HepG2 (cell line): ENCODE data around the gene SIK3. TPM values are rescaled to one million over a fixed set of nuclear protein-coding genes. Genes with fewer than 3 reads are reported as not detected.
"Not testable (repeated sequence)": the region's sequence is repeated elsewhere in the genome, so short reads cannot be mapped to it uniquely, and the experiment has no call there.

Source experiments
- ATAC-seq: fragments of 200-7000 bp; cut with Tn5 transposase; 3 replicates; pipeline ENCODE4 v1.9.1; 2020; ENCODE audit warnings: mild to moderate bottlenecking, moderate library complexity
- BruUV-seq: library from RNA; stranded (reverse); fragments of 400-500 nt; replicated peaks from 2 replicates; lab custom pipeline; 2021; lab: Mats Ljungman, UMichigan
- CTCF ChIA-PET: fragments of 300-600 bp; formaldehyde crosslinking; extraction: SDS; loops from one replicate; lab custom pipeline; 2021; ENCODE audit warnings: low total read pairs, inconsistent platforms, low intra/inter-chr PET ratio; lab: Yijun Ruan, JAX
- POLR2A ChIA-PET: fragments of 350-600 bp; sonication (Branson Sonifier 250); formaldehyde crosslinking; loops from one replicate; lab custom pipeline; 2020; ENCODE audit warnings: antibody characterized with exemption, inconsistent platforms; lab: Yijun Ruan, JAX
- DNase-seq: peaks from one replicate; pipeline ENCODE4 v3.0.0-alpha.2; 2015; ENCODE audit warnings: low spot score
- FAIRE-seq: peaks from 3 replicates; lab custom pipeline; 2011; peaks lifted over from hg19 to GRCh38; lab: Jason Lieb, UNC
- H2AFZ ChIP-seq: one replicate; pipeline ENCODE4 v1.6.1; 2011; ENCODE audit warnings: low read length, inconsistent platforms
- H3K27ac ChIP-seq: fragments of 300-600 bp; 3 replicates; pipeline ENCODE4 v1.8.0; 2011; ENCODE audit warnings: mixed run types, mild to moderate bottlenecking, mixed read lengths, low read length, inconsistent platforms; ENCODE audit not compliant: insufficient read depth; ENCODE audit errors: extremely low read length
- H3K27me3 ChIP-seq, 2 experiments: fragments of 200-600 bp in 1 of 2; 2 replicates in 1 of 2; 3 replicates in 1 of 2; pipeline versions ENCODE4 v1.6.0 to v1.8.0; 2011; ENCODE audit warnings: low read length in 2 of 2, mild to moderate bottlenecking in 2 of 2, moderate library complexity in 2 of 2, inconsistent platforms in 1 of 2; ENCODE audit not compliant: insufficient read depth in 2 of 2, control insufficient read depth in 1 of 2
- H3K36me3 ChIP-seq, 2 experiments: fragments of 200-600 bp in 1 of 2; replicated peaks in 1 of 2; 2 replicates in 1 of 2; 3 replicates in 1 of 2; pipeline versions ENCODE4 v1.5.1 to v1.8.0; 2011; ENCODE audit warnings: low read length in 2 of 2, inconsistent platforms in 1 of 2; ENCODE audit not compliant: insufficient read depth in 2 of 2, control insufficient read depth in 1 of 2
- H3K4me1 ChIP-seq: 2 replicates; pipeline ENCODE4 v1.5.1; 2012; ENCODE audit warnings: low read length, inconsistent platforms; ENCODE audit not compliant: insufficient read depth
- H3K4me2 ChIP-seq: 2 replicates; pipeline ENCODE4 v1.6.0; 2011; ENCODE audit warnings: low read depth, low read length, inconsistent platforms
- H3K4me3 ChIP-seq, 3 experiments: fragments of 200-600 bp in 1 of 3; sonication (generic), shearing (Covaris generic) in 1 of 3; replicated peaks in 1 of 3; 2 replicates each; pipeline ENCODE4 v1.5.1; 2011 to 2016; ENCODE audit warnings: low read length in 3 of 3, inconsistent platforms in 2 of 3, low read depth in 2 of 3, mild to moderate bottlenecking in 2 of 3, control low read depth in 1 of 3, mixed read lengths in 1 of 3; ENCODE audit not compliant: insufficient read depth in 1 of 3
- H3K79me2 ChIP-seq: one replicate; pipeline ENCODE4 v1.6.1; 2011; ENCODE audit warnings: low read length, inconsistent platforms; ENCODE audit not compliant: insufficient read depth
- H3K9ac ChIP-seq: 2 replicates; pipeline ENCODE4 v1.6.0; 2011; ENCODE audit warnings: mild to moderate bottlenecking, low read depth, low read length, inconsistent platforms; ENCODE audit not compliant: insufficient read depth
- H3K9me3 ChIP-seq: 2 replicates; pipeline ENCODE4 v1.5.1; 2012; ENCODE audit warnings: mild to moderate bottlenecking, low read length
- H4K20me1 ChIP-seq: 2 replicates; pipeline ENCODE4 v1.6.0; 2011; ENCODE audit warnings: inconsistent platforms, mild to moderate bottlenecking, low read length, moderate library complexity; ENCODE audit not compliant: insufficient read depth
- CSRNP2 ChIP-seq: sonication (generic); formaldehyde crosslinking; conservative IDR thresholded peaks from 2 replicates; pipeline ENCODE4 v1.8.0; 2022; ENCODE audit warnings: low read depth, missing genetic modification reagents
- LCORL ChIP-seq, 2 experiments: fragments of 450-650 bp in 1 of 2; sonication (generic) in 1 of 2; formaldehyde crosslinking in 1 of 2; IDR thresholded peaks; 2 replicates each; pipeline versions ENCODE4 v1.5.0 to v1.6.1; 2017 to 2020; ENCODE audit warnings: antibody characterized with exemption in 1 of 2, missing genetic modification reagents in 1 of 2
- WGBS: methylation state at CpG from one replicate; pipeline ENCODE4 v1.1.6; 2017; ENCODE audit warnings: low lambda C conversion rate; 5-methylcytosine and 5-hydroxymethylcytosine counted together
- in situ Hi-C: cut with HindIII; loops from 2 replicates; pipeline ENCODE4 v1.10.0; 2017; ENCODE audit warnings: low pct_unique_long_range_greater_than_20kb; ENCODE audit not compliant: extremely low pct_ligation_motif_present
- intact Hi-C: fragments of 100-400 bp; cut with micrococcal nuclease; formaldehyde crosslinking; loops from one replicate; pipeline ENCODE4 v1.10.0; 2022; ENCODE audit not compliant: unreplicated experiment
- polyA plus RNA-seq, 8 experiments: library from polyadenylated mRNA; depleted of rRNA in 3 of 8; stranded (reverse) in 7 of 8; unstranded in 1 of 8; fragments of >200 nt; fragmentation: Illumina TruSeq in 4 of 8; extraction: Trizol in 4 of 8; gene quantifications; 2 replicates each; pipeline versions ENCODE4 v1.2.1 to v1.2.3, GENCODE V29; 2011 to 2016; ENCODE audit warnings: low read depth in 4 of 8, missing spikeins in 1 of 8, mixed read lengths in 1 of 8; ENCODE audit not compliant: insufficient read depth in 1 of 8
- total RNA-seq, 5 experiments: library from RNA; depleted of rRNA; stranded (reverse); fragments of >200 nt; fragmentation: Illumina TruSeq; extraction: Trizol; gene quantifications; 2 replicates each; pipeline ENCODE4 v1.2.3, GENCODE V29; 2016; ENCODE audit warnings: low read depth in 1 of 5
- TF ChIP-seq, protein P1 (sequence below): sonication (generic); formaldehyde crosslinking; IDR thresholded peaks from 2 replicates; pipeline ENCODE4 v1.5.0; 2020; ENCODE audit warnings: missing genetic modification reagents

SIK3 gene
- total and polyA plus RNA-seq, 2 of the 13 experiments (the other 11 are each of a cell fraction or from before 2014, with no cell fraction given): 5.7 to 9.8 TPM

GRCh38 chr11:117143390-117143789 is 45.2 kb upstream of the SIK3 start:
- TSS peak; percentile 97 for BruUV-seq
- peak overlapping the region; percentile 79 for H3K4me2 ChIP-seq
- POLR2A ChIA-PET: interaction anchor here (0.6 to 4.4 kb wide), 11 partner anchors 10 to 314 kb away, joined by 4 to 41 read pairs (median 9); partner anchors contain the start of genes APOA1, APOC3, CEP164 and SIDT2
- H3K4me3 ChIP-seq: peak overlapping the region; percentile 86 to 97 (median 94)
- peaks cover 30% of the 10 kb centered on the region for H3K4me1 ChIP-seq
- CTCF ChIA-PET: no interaction called here
- in situ Hi-C loops: no loop called here
- peak overlapping the region; percentile 76 for H3K9ac ChIP-seq
- TF ChIP-seq LCORL (IDR thresholded peaks at IDR 0.05) (no peak), LCORL (CRISPR knock-in tag; IDR thresholded peaks at IDR 0.05) (0 out of 2 replicates have a peak, but pooled peaks have one; percentile 8), CSRNP2 (CRISPR knock-in tag) (0 out of 2 replicates have a peak, but pooled peaks have one; percentile 13)
- TF ChIP-seq, protein P1, sequence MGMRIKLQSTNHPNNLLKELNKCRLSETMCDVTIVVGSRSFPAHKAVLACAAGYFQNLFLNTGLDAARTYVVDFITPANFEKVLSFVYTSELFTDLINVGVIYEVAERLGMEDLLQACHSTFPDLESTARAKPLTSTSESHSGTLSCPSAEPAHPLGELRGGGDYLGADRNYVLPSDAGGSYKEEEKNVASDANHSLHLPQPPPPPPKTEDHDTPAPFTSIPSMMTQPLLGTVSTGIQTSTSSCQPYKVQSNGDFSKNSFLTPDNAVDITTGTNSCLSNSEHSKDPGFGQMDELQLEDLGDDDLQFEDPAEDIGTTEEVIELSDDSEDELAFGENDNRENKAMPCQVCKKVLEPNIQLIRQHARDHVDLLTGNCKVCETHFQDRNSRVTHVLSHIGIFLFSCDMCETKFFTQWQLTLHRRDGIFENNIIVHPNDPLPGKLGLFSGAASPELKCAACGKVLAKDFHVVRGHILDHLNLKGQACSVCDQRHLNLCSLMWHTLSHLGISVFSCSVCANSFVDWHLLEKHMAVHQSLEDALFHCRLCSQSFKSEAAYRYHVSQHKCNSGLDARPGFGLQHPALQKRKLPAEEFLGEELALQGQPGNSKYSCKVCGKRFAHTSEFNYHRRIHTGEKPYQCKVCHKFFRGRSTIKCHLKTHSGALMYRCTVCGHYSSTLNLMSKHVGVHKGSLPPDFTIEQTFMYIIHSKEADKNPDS: no peak
- H3K27ac ChIP-seq: peak overlapping the region; percentile 62
- H2AFZ ChIP-seq: peak overlapping the region; percentile 75
- peaks cover 30% of the 10 kb centered on the region for H4K20me1 ChIP-seq
- peaks cover 40% of the 10 kb centered on the region for H3K79me2 ChIP-seq
- ATAC-seq: peak; percentile 53
- intact Hi-C loops: no loop called here
- no peak for DNase-seq
- 13% methylated on average over 5 of the region's 5 CpGs for WGBS
- no peaks in the 10 kb centered on the region; a peak in 1 of 5 replicates for H3K27me3 ChIP-seq
- FAIRE-seq: no peak
- H3K9me3 ChIP-seq: no peaks in the 10 kb centered on the region
- H3K36me3 ChIP-seq: peaks cover 5 to 18% of the 10 kb centered on the region in 2 experiments

GRCh38 chr11:117137223-117138086 is 39.2 kb upstream of the SIK3 start:
- ATAC-seq: peak; percentile 64
- H3K9me3 ChIP-seq, H3K27ac ChIP-seq, DNase-seq, intact Hi-C loops, H3K9ac ChIP-seq, FAIRE-seq, H3K4me2 ChIP-seq, H4K20me1 ChIP-seq, H3K4me3 ChIP-seq, POLR2A ChIA-PET, BruUV-seq, H3K79me2 ChIP-seq, H3K36me3 ChIP-seq, CTCF ChIA-PET, H3K27me3 ChIP-seq, H2AFZ ChIP-seq, in situ Hi-C loops: not testable (repeated sequence)
- H3K4me1 ChIP-seq: peaks cover 11% of the 10 kb centered on the region
- WGBS: no CpG with 5 or more reads among the region's 15 CpGs

DNA sequence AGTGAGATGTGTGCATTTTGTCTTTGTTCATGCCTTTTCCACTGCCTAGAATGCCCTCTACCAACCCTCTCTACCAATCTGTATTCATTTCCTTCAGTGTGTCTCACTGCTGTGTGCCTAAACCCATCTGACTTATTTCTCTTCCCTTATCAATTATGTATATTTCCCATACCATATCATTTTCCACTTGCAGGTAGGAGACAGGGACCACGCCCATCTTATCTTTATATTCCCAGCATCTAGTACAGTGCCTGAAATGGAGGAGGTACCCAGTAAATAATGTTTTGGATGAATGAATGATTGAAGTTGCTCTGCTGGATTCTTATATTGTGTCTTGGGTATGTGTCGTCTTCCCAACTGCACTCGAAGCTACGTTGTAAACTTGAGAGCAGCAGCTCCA is 36.8 kb upstream of the SIK3 start:
- DNase-seq, H2AFZ ChIP-seq, CTCF ChIA-PET, POLR2A ChIA-PET, ATAC-seq, H3K4me3 ChIP-seq, H3K9me3 ChIP-seq, H3K27me3 ChIP-seq, H3K4me2 ChIP-seq, H4K20me1 ChIP-seq, BruUV-seq, FAIRE-seq, H3K36me3 ChIP-seq, H3K79me2 ChIP-seq, H3K9ac ChIP-seq, H3K27ac ChIP-seq: not testable (repeated sequence)
- peaks cover 13% of the 10 kb centered on the region for H3K4me1 ChIP-seq
- in situ Hi-C loops (loop anchor here (5.0 kb wide), 1 partner anchor 72 kb away; no protein-coding TSS in a partner anchor), intact Hi-C loops (loop anchor here (5.0 kb wide), 1 partner anchor 72 kb away; no protein-coding TSS in a partner anchor)
- WGBS: 67% methylated on average over 1 of the region's 4 CpGs
